CD8-positive, alpha-beta memory T cell (primary cell): Measurements from ENCODE around the gene TTLL13. TPM values are rescaled to one million over a fixed set of nuclear protein-coding genes. Genes with fewer than 3 reads are reported as not detected.

Source experiments
- CTCF ChIA-PET: fragments of 350-600 bp; sonication (Branson Sonifier 250); formaldehyde crosslinking; loops from one replicate; lab custom pipeline; 2021; ENCODE audit warnings: antibody characterized with exemption; lab: Charles Lee
- POLR2A ChIA-PET: fragments of 350-600 bp; sonication (Branson Sonifier 250); formaldehyde crosslinking; loops from one replicate; lab custom pipeline; 2021; ENCODE audit warnings: antibody characterized with exemption; lab: Charles Lee
- DNase-seq, 5 donors: peaks; one replicate each; pipeline versions ENCODE4 v3.0.0 to v3.0.0-alpha.2; 2020 to 2022; ENCODE audit warnings: mixed read lengths in 1 of 5
- H3K27ac ChIP-seq: one replicate; pipeline ENCODE4 v1.7.0; 2013; ENCODE audit warnings: low read depth, mild to moderate bottlenecking, low read length, moderate library complexity
- H3K27me3 ChIP-seq: 2 replicates; pipeline ENCODE4 v1.7.0; 2013; ENCODE audit warnings: low read length, mild to moderate bottlenecking; ENCODE audit not compliant: insufficient read depth, poor library complexity, severe bottlenecking
- H3K36me3 ChIP-seq: 2 replicates; pipeline ENCODE4 v1.7.0; 2013; ENCODE audit warnings: mild to moderate bottlenecking, low read length, moderate library complexity; ENCODE audit not compliant: insufficient read depth
- H3K4me1 ChIP-seq: 2 replicates; pipeline ENCODE4 v1.7.0; 2013; ENCODE audit warnings: mild to moderate bottlenecking, low read length, moderate library complexity; ENCODE audit not compliant: insufficient read depth
- H3K4me3 ChIP-seq: 2 replicates; pipeline ENCODE4 v1.7.0; 2013; ENCODE audit warnings: mild to moderate bottlenecking, low read length
- H3K9me3 ChIP-seq: 2 replicates; pipeline ENCODE4 v1.7.0; 2013; ENCODE audit warnings: mild to moderate bottlenecking, low read length
- H3K27ac Mint-ChIP-seq, 8 donors: one replicate each; pipeline ENCODE4 v1.8.0; 2020 to 2021; ENCODE audit warnings: mixed read lengths in 8 of 8, mild to moderate bottlenecking in 6 of 8, inconsistent platforms in 3 of 8, moderate library complexity in 3 of 8
- H3K27me3 Mint-ChIP-seq, 2 donors: one replicate each; pipeline ENCODE4 v1.8.0; 2020 to 2021; ENCODE audit warnings: mixed read lengths in 2 of 2, mild to moderate bottlenecking in 1 of 2, moderate library complexity in 1 of 2
- H3K36me3 Mint-ChIP-seq, 3 donors: one replicate each; pipeline ENCODE4 v1.8.0; 2020 to 2021; ENCODE audit warnings: mixed read lengths in 3 of 3, inconsistent platforms in 1 of 3, mild to moderate bottlenecking in 1 of 3
- H3K4me1 Mint-ChIP-seq, 3 donors: one replicate each; pipeline ENCODE4 v1.8.0; 2020 to 2021; ENCODE audit warnings: mixed read lengths in 3 of 3, inconsistent platforms in 1 of 3, mild to moderate bottlenecking in 1 of 3
- H3K4me3 Mint-ChIP-seq, 7 donors: one replicate each; pipeline ENCODE4 v1.8.0; 2020 to 2021; ENCODE audit warnings: mixed read lengths in 7 of 7, mild to moderate bottlenecking in 6 of 7, moderate library complexity in 4 of 7, inconsistent platforms in 2 of 7
- H3K9me3 Mint-ChIP-seq, 5 donors: one replicate each; pipeline ENCODE4 v1.8.0; 2020 to 2022; ENCODE audit warnings: mixed read lengths in 5 of 5, mild to moderate bottlenecking in 3 of 5, moderate library complexity in 2 of 5, inconsistent platforms in 1 of 5
- polyA plus RNA-seq: library from polyadenylated mRNA; unstranded; fragments of 300-500 nt; fragmentation: Illumina TruSeq; gene quantifications from one replicate; pipeline ENCODE4 v1.2.3, GENCODE V29; 2021
- total RNA-seq, 2 experiments: library from RNA; stranded (reverse); gene quantifications; one replicate each; pipeline ENCODE4 v1.2.3, GENCODE V29; 2021

Gene TTLL13
- total and polyA plus RNA-seq, 3 experiments from 2014 or later: 0.17 to 0.80 TPM; not detected in 1

DNA sequence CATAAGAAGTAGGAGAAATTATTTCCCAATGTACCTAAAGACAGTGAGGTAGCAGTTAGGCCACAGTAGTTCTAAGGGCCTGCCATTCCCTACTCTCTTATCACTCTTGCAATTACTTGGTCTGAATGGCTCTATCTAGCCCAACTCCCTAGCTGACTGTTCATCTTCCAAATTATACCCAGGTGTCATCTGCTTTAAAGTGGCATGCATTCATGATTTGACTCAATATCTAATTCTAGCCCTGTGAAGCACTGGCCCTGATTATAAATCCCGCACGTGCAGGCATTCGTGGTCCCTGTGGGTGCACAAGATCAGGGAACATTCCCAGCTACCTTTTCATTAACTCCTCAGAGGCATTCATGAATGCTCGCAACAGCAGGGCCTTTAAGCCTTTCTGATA is 59.7 kb downstream of the TTLL13 start:
- Mint-ChIP-seq H3K4me3 (no peak overlapping the region), H3K27ac (no peak overlapping the region), H3K27me3 (peaks cover 0 to 1% of the 10 kb centered on the region in 2 donors), H3K4me1 (peaks cover 20 to 26% (median 24%) of the 10 kb centered on the region in 3 donors), H3K36me3 (no peaks in the 10 kb centered on the region), H3K9me3 (no peaks in the 10 kb centered on the region)
- CTCF ChIA-PET: interaction anchor here (0.7 to 1.9 kb wide), 2 partner anchors 11 to 166 kb away, joined by 3 to 12 read pairs; no protein-coding TSS in a partner anchor
- Histone ChIP-seq H3K4me1 (peaks cover 18% of the 10 kb centered on the region), H3K27me3 (no peaks in the 10 kb centered on the region), H3K4me3 (no peak overlapping the region), H3K36me3 (no peaks in the 10 kb centered on the region), H3K9me3 (no peaks in the 10 kb centered on the region), H3K27ac (no peak overlapping the region)
- POLR2A ChIA-PET: no interaction called here
- DNase-seq: no peak

Other genes with a start within 250 kb of the TTLL13 start
- 10 to 100 TPM; 13.2 TPM for gene ZNF710, start 248.2 kb upstream of the TTLL13 start, total RNA-seq
- 2.6 TPM for gene ZNF710, start 248.2 kb upstream of the TTLL13 start, polyA plus RNA-seq
- gene IDH2, start 147.1 kb upstream of the TTLL13 start, total RNA-seq: 10 to 100 TPM; 72.8 to 73.8 TPM
- gene IDH2, start 147.1 kb upstream of the TTLL13 start, polyA plus RNA-seq: 148 TPM
- gene SEMA4B, start 48.2 kb upstream of the TTLL13 start, total RNA-seq: 1 to 10 TPM; 6.9 to 8.8 TPM
- gene SEMA4B, start 48.2 kb upstream of the TTLL13 start, polyA plus RNA-seq: 10.1 TPM
- gene CIB1, start 15.6 kb upstream of the TTLL13 start, total RNA-seq: 100 to 1,000 TPM; 162 to 166 TPM
- 251 TPM for gene CIB1, start 15.6 kb upstream of the TTLL13 start, polyA plus RNA-seq
- gene GDPGP1, start 15.3 kb upstream of the TTLL13 start, total RNA-seq: 10 to 100 TPM; 10.3 to 11.6 TPM
- gene GDPGP1, start 15.3 kb upstream of the TTLL13 start, polyA plus RNA-seq: 0.85 TPM
- gene NGRN, start 16.1 kb downstream of the TTLL13 start, total RNA-seq: 10 to 100 TPM; 34.1 to 36.0 TPM
- 45.8 TPM for gene NGRN, start 16.1 kb downstream of the TTLL13 start, polyA plus RNA-seq
- under 1 TPM; 0.50 to 0.64 TPM for gene ZNF774, start 102.7 kb downstream of the TTLL13 start, total RNA-seq
- not detected for gene ZNF774, start 102.7 kb downstream of the TTLL13 start, polyA plus RNA-seq
- gene IQGAP1, start 138.7 kb downstream of the TTLL13 start, total RNA-seq: 100 to 1,000 TPM; 173 to 176 TPM
- gene IQGAP1, start 138.7 kb downstream of the TTLL13 start, polyA plus RNA-seq: 151 TPM